ENCODE results near the gene OR56A1. TPM values are rescaled to one million over a fixed set of nuclear protein-coding genes. Genes with fewer than 3 reads are reported as not detected.

Gene OR56A1
- total and polyA plus RNA-seq, 2 of the 4 experiments (the other 2 are of a cell fraction) = not detected

GRCh38 chr11:5992150-5992549, 38.4 kb downstream of the OR56A1 start:
- Histone ChIP-seq H3K9ac (ENCODE audit: low read depth, low read length) (no peak overlapping the region), H2AFZ (replicated peaks; ENCODE audit: low read length, poor library complexity) (no peak overlapping the region), H4K91ac (ENCODE audit: insufficient read depth, low read depth, low read length) (no peak overlapping the region), H4K20me1 (ENCODE audit: insufficient read depth, low read length) (no peaks in the 10 kb centered on the region), H4K8ac (ENCODE audit: low read depth in 2 of 2, low read length in 2 of 2) (no peak overlapping the region), H2BK20ac (ENCODE audit: low read depth, low read length) (no peak overlapping the region), H2AK9ac (replicated peaks; ENCODE audit: low read depth, low read length, poor library complexity) (no peak overlapping the region), H2AK5ac (ENCODE audit: low read depth, low read length) (no peak overlapping the region), H3K27ac (ENCODE audit: insufficient read depth, low read length) (no peak overlapping the region), H3K23ac (ENCODE audit: low read depth, low read length) (no peak overlapping the region), H2BK15ac (ENCODE audit: low read depth, low read length) (no peak overlapping the region), H2BK120ac (ENCODE audit: low read depth, low read length) (no peak overlapping the region), H3K4me3 (ENCODE audit: insufficient read depth, low read depth, low read length) (no peak overlapping the region), H2BK5ac (ENCODE audit: low read depth, low read length, poor library complexity, severe bottlenecking) (no peak overlapping the region), H3K27me3 (ENCODE audit: control insufficient read depth, insufficient read depth, low read length) (no peaks in the 10 kb centered on the region), H3K4ac (ENCODE audit: low read depth, low read length) (no peak overlapping the region), H3K14ac (replicated peaks; ENCODE audit: low read depth, low read length) (no peak overlapping the region), H3K4me2 (ENCODE audit: low read depth, low read length) (no peak overlapping the region), H4K5ac (ENCODE audit: low read depth, low read length) (no peak overlapping the region), H3K56ac (ENCODE audit: extremely low read depth, insufficient read depth, low read length) (no peak overlapping the region), H3K9me3 (ENCODE audit: control insufficient read depth, insufficient read depth, low read length) (peaks cover 2% of the 10 kb centered on the region; the same call in 1 of the 2 replicates), H3K18ac (ENCODE audit: low read depth, low read length) (no peak overlapping the region), H3K36me3 (ENCODE audit: control insufficient read depth, insufficient read depth, low read length) (no peaks in the 10 kb centered on the region), H3K79me1 (ENCODE audit: low read depth in 1 of 2, low read length in 2 of 2) (no peaks in the 10 kb centered on the region), H3K4me1 (ENCODE audit: control insufficient read depth, insufficient read depth, low read length) (no peaks in the 10 kb centered on the region), H3K9me1 (ENCODE audit: insufficient read depth, low read length) (no peaks in the 10 kb centered on the region)
- in situ Hi-C loops (cut with MboI; ENCODE audit: low sequenced_read_pairs) (no loop called here), dilution Hi-C loops (cut with HindIII; ENCODE audit: low sequenced_read_pairs, unreplicated experiment) (no loop called here), intact Hi-C loops (cut with micrococcal nuclease) (no loop called here)
- TF ChIP-seq POLR2A (IDR thresholded peaks at IDR 0.05; ENCODE audit: low read depth, low read length) (no peak), CHD1 (IDR thresholded peaks at IDR 0.05; ENCODE audit: low read depth, low read length) (no peak), MAFK (IDR thresholded peaks at IDR 0.05; ENCODE audit: low read depth, low read length) (no peak), RAD21 (IDR thresholded peaks at IDR 0.05; ENCODE audit: low read length) (no peak), FOS (IDR thresholded peaks at IDR 0.05; ENCODE audit: low read depth, low read length) (no peak), BHLHE40 (IDR thresholded peaks at IDR 0.05; ENCODE audit: low read depth, low read length) (no peak), CTCF (conservative IDR thresholded peaks at IDR 0.05; ENCODE audit: low read depth, low read length) (no peak), CEBPB (IDR thresholded peaks at IDR 0.05; ENCODE audit: low read depth, low read length) (no peak), MAZ (IDR thresholded peaks at IDR 0.05; ENCODE audit: borderline replicate concordance, low read depth, low read length) (no peak)
- TF ChIP-seq, protein P1, sequence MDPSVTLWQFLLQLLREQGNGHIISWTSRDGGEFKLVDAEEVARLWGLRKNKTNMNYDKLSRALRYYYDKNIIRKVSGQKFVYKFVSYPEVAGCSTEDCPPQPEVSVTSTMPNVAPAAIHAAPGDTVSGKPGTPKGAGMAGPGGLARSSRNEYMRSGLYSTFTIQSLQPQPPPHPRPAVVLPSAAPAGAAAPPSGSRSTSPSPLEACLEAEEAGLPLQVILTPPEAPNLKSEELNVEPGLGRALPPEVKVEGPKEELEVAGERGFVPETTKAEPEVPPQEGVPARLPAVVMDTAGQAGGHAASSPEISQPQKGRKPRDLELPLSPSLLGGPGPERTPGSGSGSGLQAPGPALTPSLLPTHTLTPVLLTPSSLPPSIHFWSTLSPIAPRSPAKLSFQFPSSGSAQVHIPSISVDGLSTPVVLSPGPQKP (IDR thresholded peaks at IDR 0.05; ENCODE audit: borderline replicate concordance, low read depth, low read length) = no peak
- DNase-seq (no peak), ATAC-seq (ENCODE audit: low read depth) (no peak)
- no CpG with 5 or more reads among the region's 3 CpGs for WGBS, 2 experiments (ENCODE audit: extremely low coverage in 2 of 2, insufficient read length in 1 of 2)
- ChIA-PET POLR2A (ENCODE audit: unreplicated experiment) (no interaction called here), CTCF (no interaction called here)
- BruUV-seq (replicated peaks) = no TSS peak

All from IMR-90 (cell line).